HCT116 (cell line): ENCODE measurements around the gene PNLDC1. TPM values are rescaled to one million over a fixed set of nuclear protein-coding genes. Genes with fewer than 3 reads are reported as not detected.

Source experiments
- ATAC-seq: fragments of 200-7000 bp; cut with Tn5 transposase; 2 replicates; pipeline ENCODE4 v1.9.1; 2020; ENCODE audit warnings: mild to moderate bottlenecking, moderate library complexity
- BruUV-seq: library from RNA; stranded (reverse); fragments of 400-500 nt; replicated peaks from 2 replicates; lab custom pipeline; 2021; lab: Mats Ljungman, UMichigan
- CTCF ChIA-PET: fragments of 300-600 bp; sonication (Branson Sonifier 250); formaldehyde crosslinking; loops from one replicate; lab custom pipeline; 2021; ENCODE audit warnings: antibody characterized with exemption; lab: Charles Lee
- POLR2A ChIA-PET: fragments of 300-600, 350-600 bp; sonication (Branson Sonifier 250); formaldehyde crosslinking; loops from one replicate; lab custom pipeline; 2021; ENCODE audit warnings: antibody characterized with exemption; lab: Charles Lee
- RAD21 ChIA-PET, 2 experiments: fragments of 300-600 bp; sonication (Branson Sonifier 250); formaldehyde crosslinking; loops; one replicate each; lab custom pipeline; 2023; ENCODE audit warnings: low total read pairs in 2 of 2; ENCODE audit not compliant: uncharacterized antibody in 2 of 2, unreplicated experiment in 2 of 2, low non-redundant PET in 1 of 2; lab: Charles Lee
- DNase-seq: peaks from one replicate; pipeline ENCODE4 v3.0.0-alpha.2; 2010; ENCODE audit warnings: low read depth, low spot score
- H2AFZ ChIP-seq: fragments of 200-600 bp; shearing (Covaris generic), sonication (generic); 2 replicates; pipeline ENCODE4 v1.6.1; 2017; ENCODE audit warnings: low read depth, mixed run types, mixed read lengths, antibody characterized with exemption, low read length; ENCODE audit not compliant: poor library complexity, severe bottlenecking
- H3K27ac ChIP-seq: 2 replicates; pipeline ENCODE4 v1.5.1; 2012; ENCODE audit warnings: low read depth, low read length
- H3K27me3 ChIP-seq: fragments of 200-600 bp; sonication (generic); 2 replicates; pipeline ENCODE4 v1.6.1; 2016; ENCODE audit warnings: mixed run types, low read length, mixed read lengths; ENCODE audit not compliant: insufficient read depth
- H3K36me3 ChIP-seq, 2 experiments: fragments of 200-500 bp in 1 of 2; fragments of 200-600 bp in 1 of 2; sonication (Bioruptor generic) in 1 of 2; sonication (generic) in 1 of 2; 2 replicates each; pipeline versions ENCODE4 v1.5.1 to v1.6.1; 2014 to 2016; ENCODE audit warnings: low read length in 2 of 2, inconsistent platforms in 1 of 2, mixed read lengths in 1 of 2, mixed run types in 1 of 2; ENCODE audit not compliant: insufficient read depth in 2 of 2, control insufficient read depth in 1 of 2
- H3K4me1 ChIP-seq, 2 experiments: fragments of 200-600 bp in 1 of 2; sonication (generic) in 1 of 2; 2 replicates each; pipeline versions ENCODE4 v1.5.1 to v1.6.1; 2012 to 2017; ENCODE audit warnings: low read length in 2 of 2, inconsistent platforms in 1 of 2, mild to moderate bottlenecking in 1 of 2, mixed read lengths in 1 of 2, mixed run types in 1 of 2, moderate library complexity in 1 of 2; ENCODE audit not compliant: insufficient read depth in 2 of 2, control insufficient read depth in 1 of 2
- H3K4me2 ChIP-seq: fragments of 200-600 bp; sonication (generic); 2 replicates; pipeline ENCODE4 v1.6.1; 2017; ENCODE audit warnings: mixed run types, low read length, mixed read lengths
- H3K4me3 ChIP-seq, 2 experiments: fragments of 200-600 bp in 1 of 2; sonication (generic) in 1 of 2; replicated peaks in 1 of 2; 2 replicates each; pipeline ENCODE4 v1.5.1; 2011 to 2016; ENCODE audit warnings: low read length in 2 of 2, control low read depth in 1 of 2, low read depth in 1 of 2, mild to moderate bottlenecking in 1 of 2, mixed read lengths in 1 of 2, mixed run types in 1 of 2
- H3K79me2 ChIP-seq: fragments of 200-600 bp; sonication (generic); 2 replicates; pipeline ENCODE4 v1.6.1; 2017; ENCODE audit warnings: mild to moderate bottlenecking, mixed run types, low read length, moderate library complexity, mixed read lengths; ENCODE audit not compliant: insufficient read depth
- H3K9ac ChIP-seq: fragments of 200-600 bp; sonication (generic); 2 replicates; pipeline ENCODE4 v1.6.1; 2016; ENCODE audit warnings: low read length, mixed read lengths
- H3K9me2 ChIP-seq: fragments of 200-600 bp; sonication (generic), shearing (Covaris generic); 2 replicates; pipeline ENCODE4 v1.6.1; 2017; ENCODE audit warnings: mixed run types, mild to moderate bottlenecking, moderate library complexity; ENCODE audit not compliant: insufficient read depth
- H3K9me3 ChIP-seq, 2 experiments: fragments of 200-500 bp in 1 of 2; fragments of 200-600 bp in 1 of 2; sonication (Bioruptor generic) in 1 of 2; sonication (generic) in 1 of 2; 2 replicates each; pipeline ENCODE4 v1.6.1; 2014 to 2017; ENCODE audit warnings: low read length in 2 of 2, mixed read lengths in 2 of 2, inconsistent platforms in 1 of 2, low read depth in 1 of 2, mild to moderate bottlenecking in 1 of 2, mixed run types in 1 of 2, moderate library complexity in 1 of 2; ENCODE audit not compliant: control insufficient read depth in 1 of 2, insufficient read depth in 1 of 2
- H4K20me1 ChIP-seq: fragments of 200-600 bp; sonication (generic), shearing (Covaris generic); 2 replicates; pipeline ENCODE4 v1.6.1; 2017; ENCODE audit warnings: mixed run types, mild to moderate bottlenecking, moderate library complexity; ENCODE audit not compliant: insufficient read depth
- CBX3 ChIP-seq: IDR thresholded peaks from 2 replicates; pipeline ENCODE4 v1.6.1; 2012; ENCODE audit warnings: low read depth
- EZH2 ChIP-seq: fragments of 200-600 bp; sonication (generic); IDR thresholded peaks from 2 replicates; pipeline ENCODE4 v1.6.1; 2017; ENCODE audit warnings: antibody characterized with exemption, mixed run types
- EZH2phosphoT487 ChIP-seq: fragments of 200-600 bp; IDR thresholded peaks from 2 replicates; pipeline ENCODE4 v1.6.1; 2018; ENCODE audit warnings: antibody characterized with exemption, borderline replicate concordance
- POLR2AphosphoS5 ChIP-seq: IDR thresholded peaks from 2 replicates; pipeline ENCODE4 v1.6.1; 2011; ENCODE audit warnings: mild to moderate bottlenecking, low read depth, low read length, moderate library complexity
- RAD21 ChIP-seq: IDR thresholded peaks from 2 replicates; pipeline ENCODE4 v1.6.1; 2012; ENCODE audit warnings: low read depth, mild to moderate bottlenecking
- SIN3A ChIP-seq: IDR thresholded peaks from 2 replicates; pipeline ENCODE4 v1.6.1; 2012; ENCODE audit warnings: low read depth
- SP1 ChIP-seq: IDR thresholded peaks from 2 replicates; pipeline ENCODE4 v1.6.1; 2012; ENCODE audit warnings: low read depth
- YY1 ChIP-seq: IDR thresholded peaks from 2 replicates; pipeline ENCODE4 v1.6.1; 2011; ENCODE audit warnings: low read length, low read depth, moderate library complexity, mild to moderate bottlenecking; ENCODE audit not compliant: insufficient replicate concordance; ENCODE audit errors: extremely low read depth
- ZFX ChIP-seq: fragments of 450-650 bp; IDR thresholded peaks from 2 replicates; pipeline ENCODE4 v1.6.1; 2017
- ZNF274 ChIP-seq: fragments of 200-500 bp; sonication (Bioruptor generic); IDR thresholded peaks from 2 replicates; pipeline ENCODE4 v1.6.1; 2014; ENCODE audit warnings: mild to moderate bottlenecking, low read depth, low read length, inconsistent platforms
- intact Hi-C: fragments of 100-400 bp; cut with micrococcal nuclease; formaldehyde crosslinking; loops from 2 replicates; pipeline ENCODE4 v1.10.0; 2022
- total RNA-seq: library from RNA; stranded (reverse); gene quantifications from one replicate; pipeline ENCODE4 v1.2.1, GENCODE V29; 2021; ENCODE audit not compliant: unreplicated experiment
- TF ChIP-seq, protein P1 (sequence below): IDR thresholded peaks from 2 replicates; pipeline ENCODE4 v1.6.1; 2011; ENCODE audit warnings: mild to moderate bottlenecking, low read length, moderate library complexity; ENCODE audit not compliant: insufficient replicate concordance; ENCODE audit errors: extremely low read depth
- TF ChIP-seq, protein P2 (sequence below): IDR thresholded peaks from 2 replicates; pipeline ENCODE4 v1.6.1; 2012
- TF ChIP-seq, protein P3 (sequence below): IDR thresholded peaks from 2 replicates; pipeline ENCODE4 v1.6.1; 2012; ENCODE audit warnings: low read depth

PNLDC1 gene
- total RNA-seq, 1 experiment from 2014 or later: 0.37 TPM

DNA sequence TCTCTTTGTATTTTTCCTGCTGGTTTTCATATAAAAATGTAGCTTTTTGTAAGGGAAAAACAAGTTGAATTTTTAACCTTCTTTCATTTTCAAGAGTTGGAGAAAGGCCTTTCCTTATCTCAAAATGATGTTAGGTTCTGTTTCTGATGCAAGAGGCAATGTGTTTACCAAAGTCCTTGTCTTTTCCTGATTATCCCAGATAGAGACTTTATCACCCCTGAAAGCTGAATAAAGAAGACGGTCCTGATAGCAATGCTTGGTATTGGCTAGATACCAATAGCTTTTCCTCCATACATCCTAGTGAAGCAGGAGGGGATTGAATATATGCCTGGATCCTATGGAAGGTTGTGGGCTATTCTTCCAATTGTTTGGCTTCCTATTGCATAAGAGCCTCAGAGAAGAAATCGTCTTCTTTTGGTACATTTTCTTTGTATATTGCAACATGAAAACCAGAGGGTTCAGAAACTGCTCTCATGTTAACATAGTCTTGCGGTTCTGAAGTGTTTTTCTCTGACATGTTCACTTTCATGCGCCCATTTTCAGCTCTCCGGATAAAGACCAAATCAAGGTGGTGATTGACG, 5.5 kb downstream of the PNLDC1 start (continued):
- TF ChIP-seq ZNF274: no peak

DNA sequence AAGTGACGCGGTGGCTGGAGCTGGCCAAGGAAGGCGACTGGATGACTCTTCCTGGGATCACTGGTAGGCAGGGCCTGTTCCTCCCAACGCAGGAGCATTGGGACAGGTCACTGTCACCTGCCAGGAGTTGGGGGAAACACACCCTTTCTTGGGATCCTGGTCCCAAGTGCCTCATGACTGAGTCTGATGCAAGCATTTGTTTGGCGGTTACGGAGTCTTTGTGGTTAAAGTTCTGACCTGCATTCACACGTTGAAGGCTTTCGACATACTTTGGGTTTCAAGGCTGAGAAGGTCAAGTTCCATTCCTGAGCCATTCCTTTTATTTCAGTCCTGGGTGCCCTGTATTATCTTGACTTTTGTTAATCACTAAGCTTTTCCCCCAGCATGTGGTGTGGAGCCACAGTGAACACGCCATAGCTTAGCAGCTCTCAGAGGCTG, 6.0 kb downstream of the PNLDC1 start:
- POLR2A ChIA-PET: interaction anchor here (1.3 kb wide), 1 partner anchor 16 kb away, joined by 5 read pairs; the partner anchor contains the start of gene MRPL18
- RAD21 ChIA-PET: no interaction called here
- Histone ChIP-seq H2AFZ (no peak overlapping the region), H3K4me2 (no peak overlapping the region), H3K4me1 (no peaks in the 10 kb centered on the region), H4K20me1 (no peaks in the 10 kb centered on the region), H3K9ac (no peak overlapping the region), H3K27me3 (no peaks in the 10 kb centered on the region), H3K36me3 (no peaks in the 10 kb centered on the region), H3K79me2 (no peaks in the 10 kb centered on the region), H3K9me2 (no peaks in the 10 kb centered on the region), H3K4me3 (no peak overlapping the region), H3K27ac (no peak overlapping the region), H3K9me3 (no peaks in the 10 kb centered on the region)
- ATAC-seq (no peak), DNase-seq (no peak)
- TF ChIP-seq POLR2AphosphoS5 (no peak), YY1 (no peak), EZH2phosphoT487 (no peak), EZH2 (no peak), CBX3 (no peak), ZFX (no peak), SP1 (no peak), RAD21 (no peak), SIN3A (no peak)
- TF ChIP-seq, protein P1, sequence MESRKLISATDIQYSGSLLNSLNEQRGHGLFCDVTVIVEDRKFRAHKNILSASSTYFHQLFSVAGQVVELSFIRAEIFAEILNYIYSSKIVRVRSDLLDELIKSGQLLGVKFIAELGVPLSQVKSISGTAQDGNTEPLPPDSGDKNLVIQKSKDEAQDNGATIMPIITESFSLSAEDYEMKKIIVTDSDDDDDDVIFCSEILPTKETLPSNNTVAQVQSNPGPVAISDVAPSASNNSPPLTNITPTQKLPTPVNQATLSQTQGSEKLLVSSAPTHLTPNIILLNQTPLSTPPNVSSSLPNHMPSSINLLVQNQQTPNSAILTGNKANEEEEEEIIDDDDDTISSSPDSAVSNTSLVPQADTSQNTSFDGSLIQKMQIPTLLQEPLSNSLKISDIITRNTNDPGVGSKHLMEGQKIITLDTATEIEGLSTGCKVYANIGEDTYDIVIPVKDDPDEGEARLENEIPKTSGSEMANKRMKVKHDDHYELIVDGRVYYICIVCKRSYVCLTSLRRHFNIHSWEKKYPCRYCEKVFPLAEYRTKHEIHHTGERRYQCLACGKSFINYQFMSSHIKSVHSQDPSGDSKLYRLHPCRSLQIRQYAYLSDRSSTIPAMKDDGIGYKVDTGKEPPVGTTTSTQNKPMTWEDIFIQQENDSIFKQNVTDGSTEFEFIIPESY: no peak
- TF ChIP-seq, protein P2, sequence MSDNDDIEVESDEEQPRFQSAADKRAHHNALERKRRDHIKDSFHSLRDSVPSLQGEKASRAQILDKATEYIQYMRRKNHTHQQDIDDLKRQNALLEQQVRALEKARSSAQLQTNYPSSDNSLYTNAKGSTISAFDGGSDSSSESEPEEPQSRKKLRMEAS: no peak
- TF ChIP-seq, protein P3, sequence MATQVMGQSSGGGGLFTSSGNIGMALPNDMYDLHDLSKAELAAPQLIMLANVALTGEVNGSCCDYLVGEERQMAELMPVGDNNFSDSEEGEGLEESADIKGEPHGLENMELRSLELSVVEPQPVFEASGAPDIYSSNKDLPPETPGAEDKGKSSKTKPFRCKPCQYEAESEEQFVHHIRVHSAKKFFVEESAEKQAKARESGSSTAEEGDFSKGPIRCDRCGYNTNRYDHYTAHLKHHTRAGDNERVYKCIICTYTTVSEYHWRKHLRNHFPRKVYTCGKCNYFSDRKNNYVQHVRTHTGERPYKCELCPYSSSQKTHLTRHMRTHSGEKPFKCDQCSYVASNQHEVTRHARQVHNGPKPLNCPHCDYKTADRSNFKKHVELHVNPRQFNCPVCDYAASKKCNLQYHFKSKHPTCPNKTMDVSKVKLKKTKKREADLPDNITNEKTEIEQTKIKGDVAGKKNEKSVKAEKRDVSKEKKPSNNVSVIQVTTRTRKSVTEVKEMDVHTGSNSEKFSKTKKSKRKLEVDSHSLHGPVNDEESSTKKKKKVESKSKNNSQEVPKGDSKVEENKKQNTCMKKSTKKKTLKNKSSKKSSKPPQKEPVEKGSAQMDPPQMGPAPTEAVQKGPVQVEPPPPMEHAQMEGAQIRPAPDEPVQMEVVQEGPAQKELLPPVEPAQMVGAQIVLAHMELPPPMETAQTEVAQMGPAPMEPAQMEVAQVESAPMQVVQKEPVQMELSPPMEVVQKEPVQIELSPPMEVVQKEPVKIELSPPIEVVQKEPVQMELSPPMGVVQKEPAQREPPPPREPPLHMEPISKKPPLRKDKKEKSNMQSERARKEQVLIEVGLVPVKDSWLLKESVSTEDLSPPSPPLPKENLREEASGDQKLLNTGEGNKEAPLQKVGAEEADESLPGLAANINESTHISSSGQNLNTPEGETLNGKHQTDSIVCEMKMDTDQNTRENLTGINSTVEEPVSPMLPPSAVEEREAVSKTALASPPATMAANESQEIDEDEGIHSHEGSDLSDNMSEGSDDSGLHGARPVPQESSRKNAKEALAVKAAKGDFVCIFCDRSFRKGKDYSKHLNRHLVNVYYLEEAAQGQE: no peak
- intact Hi-C loops: no loop called here
- no TSS peak for BruUV-seq
- CTCF ChIA-PET: no interaction called here
